GM04504 (cell line): ENCODE results near the gene AP5Z1.
A peak's percentile ranks its signal among the peaks of the same experiment; 100 is the strongest.

ENCODE experiments used
- DNase-seq: peaks from one replicate; pipeline ENCODE4 v3.0.0-alpha.2; 2012; ENCODE audit warnings: low read depth

Gene AP5Z1

GRCh38 chr7:4745971-4746919 lies 29.2 kb upstream of the AP5Z1 start:
- peak; percentile 52 for DNase-seq

- DNase-seq: no peak
Observed at GRCh38 chr7:4747013-4747412, 28.4 kb upstream of the AP5Z1 start.

- DNase-seq: no peak
Observed at GRCh38 chr7:4747746-4748145, 27.7 kb upstream of the AP5Z1 start.

GRCh38 chr7:4748231-4748681 lies 27.2 kb upstream of the AP5Z1 start:
- no peak for DNase-seq

GRCh38 chr7:4749363-4749762 lies 26.1 kb upstream of the AP5Z1 start:
- no peak for DNase-seq

GRCh38 chr7:4749798-4750197 lies 25.6 kb upstream of the AP5Z1 start:
- no peak for DNase-seq

GRCh38 chr7:4751398-4751947 lies 23.9 kb upstream of the AP5Z1 start:
- no peak for DNase-seq

GRCh38 chr7:4753598-4754432 lies 21.6 kb upstream of the AP5Z1 start:
- peak; percentile 22 for DNase-seq

- no peak for DNase-seq
Observed at GRCh38 chr7:4754433-4755010, 20.9 kb upstream of the AP5Z1 start.

GRCh38 chr7:4755045-4755444 lies 20.4 kb upstream of the AP5Z1 start:
- DNase-seq: no peak

GRCh38 chr7:4758111-4758510 lies 17.3 kb upstream of the AP5Z1 start:
- DNase-seq: no peak

GRCh38 chr7:4758791-4759190 lies 16.6 kb upstream of the AP5Z1 start:
- DNase-seq: no peak

- DNase-seq: no peak
Observed at GRCh38 chr7:4759211-4759610, 16.2 kb upstream of the AP5Z1 start.

GRCh38 chr7:4760952-4761351 lies 14.5 kb upstream of the AP5Z1 start:
- no peak for DNase-seq

- no peak for DNase-seq
Observed at GRCh38 chr7:4762121-4763055, 13.0 kb upstream of the AP5Z1 start.

- DNase-seq: no peak
Observed at GRCh38 chr7:4763091-4763793, 12.2 kb upstream of the AP5Z1 start.

GRCh38 chr7:4763794-4764185 lies 11.6 kb upstream of the AP5Z1 start:
- DNase-seq: no peak

- no peak for DNase-seq
Observed at GRCh38 chr7:4764402-4765007, 10.9 kb upstream of the AP5Z1 start.

GRCh38 chr7:4765776-4766490 lies 9.5 kb upstream of the AP5Z1 start:
- DNase-seq: no peak
